Activated naive CD4-positive, alpha-beta T cell treated with anti-CD3 and anti-CD28 coated beads for 36 hours (primary cell): ENCODE results near the gene LPXN. TPM values are rescaled to one million over a fixed set of nuclear protein-coding genes. Genes with fewer than 3 reads are reported as not detected.

Experiments used
- CTCF ChIA-PET: fragments of 350-600 bp; sonication (Branson Sonifier 250); formaldehyde crosslinking; loops from one replicate; lab custom pipeline; 2021; ENCODE audit warnings: antibody characterized with exemption; lab: Charles Lee
- DNase-seq: peaks from one replicate; pipeline ENCODE4 v3.0.0-alpha.2; 2020
- H3K27ac Mint-ChIP-seq: one replicate; pipeline ENCODE4 v1.8.0; 2021; ENCODE audit warnings: mild to moderate bottlenecking, mixed read lengths
- H3K27me3 Mint-ChIP-seq: one replicate; pipeline ENCODE4 v1.8.0; 2021; ENCODE audit warnings: low read depth, mixed read lengths
- H3K36me3 Mint-ChIP-seq: one replicate; pipeline ENCODE4 v1.8.0; 2021; ENCODE audit warnings: low read depth, mixed read lengths
- H3K4me1 Mint-ChIP-seq: one replicate; pipeline ENCODE4 v1.8.0; 2021; ENCODE audit warnings: low read depth, mixed read lengths
- H3K4me3 Mint-ChIP-seq: one replicate; pipeline ENCODE4 v1.8.0; 2021; ENCODE audit warnings: mild to moderate bottlenecking, moderate library complexity, mixed read lengths
- H3K9me3 Mint-ChIP-seq: one replicate; pipeline ENCODE4 v1.8.0; 2021; ENCODE audit warnings: mixed read lengths
- intact Hi-C: fragments of 100-400 bp; cut with micrococcal nuclease; formaldehyde crosslinking; loops from one replicate; pipeline ENCODE4 v1.15.1; 2023
- total RNA-seq, 2 experiments: library from RNA; stranded (reverse); gene quantifications; one replicate each; pipeline ENCODE4 v1.2.3, GENCODE V29; 2021

The LPXN gene
- total RNA-seq, result 10 to 100 TPM; 84.9 to 85.1 TPM

DNA sequence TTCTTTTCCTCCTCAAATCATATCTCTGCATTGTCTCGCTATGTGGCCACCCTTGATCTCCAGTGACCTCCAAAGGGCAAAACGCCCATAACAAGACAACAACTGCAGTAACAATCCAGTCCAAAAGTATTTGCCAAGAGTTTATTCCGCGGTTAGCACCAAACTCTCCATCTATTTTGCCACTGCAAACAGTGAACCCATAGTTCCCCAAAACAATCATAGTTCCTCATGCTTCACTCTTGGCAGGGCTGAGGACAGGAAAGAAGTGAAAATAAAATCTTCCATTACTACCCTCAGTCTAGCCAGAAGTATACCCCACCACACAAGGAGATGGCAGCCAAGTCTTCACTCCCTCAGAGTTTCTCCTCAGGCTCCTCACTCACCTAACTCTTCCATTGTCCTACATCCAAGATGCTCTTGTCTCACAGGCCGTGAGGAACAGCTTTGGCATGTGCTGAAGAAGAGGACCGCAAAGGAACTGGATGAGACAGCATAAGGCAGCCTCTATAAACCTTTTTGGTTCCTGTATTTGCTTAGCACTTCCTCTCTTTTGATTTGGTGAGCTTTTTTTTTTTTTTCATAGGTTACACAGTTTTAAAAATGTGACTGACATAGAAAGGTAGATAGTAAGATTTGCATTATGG lies at the start of gene LPXN:
Gene LPXN (minus strand): TSS at position 480 of the 644 bp plus-strand sequence. CDS start 84 bp downstream, at position 396.
- Mint-ChIP-seq H3K27ac (peak within 1 kb of the TSS; percentile 99), H3K27me3 (no peaks in the 10 kb centered on the region), H3K4me1 (peaks cover 44% of the 10 kb centered on the region), H3K4me3 (peak within 1 kb of the TSS; percentile 100), H3K36me3 (peaks cover 24% of the 10 kb centered on the region), H3K9me3 (no peaks in the 10 kb centered on the region)
- intact Hi-C loops, result loop anchor here (2.0 to 10.0 kb wide), 5 partner anchors 152 to 1239 kb away; partner anchors contain the start of gene MRPL16
- CTCF ChIA-PET, result interaction anchor here (0.7 to 3.3 kb wide), 13 partner anchors 8 to 311 kb away, joined by 3 to 48 read pairs (median 5); no protein-coding TSS in a partner anchor
- DNase-seq, result peak; percentile 72

DNA sequence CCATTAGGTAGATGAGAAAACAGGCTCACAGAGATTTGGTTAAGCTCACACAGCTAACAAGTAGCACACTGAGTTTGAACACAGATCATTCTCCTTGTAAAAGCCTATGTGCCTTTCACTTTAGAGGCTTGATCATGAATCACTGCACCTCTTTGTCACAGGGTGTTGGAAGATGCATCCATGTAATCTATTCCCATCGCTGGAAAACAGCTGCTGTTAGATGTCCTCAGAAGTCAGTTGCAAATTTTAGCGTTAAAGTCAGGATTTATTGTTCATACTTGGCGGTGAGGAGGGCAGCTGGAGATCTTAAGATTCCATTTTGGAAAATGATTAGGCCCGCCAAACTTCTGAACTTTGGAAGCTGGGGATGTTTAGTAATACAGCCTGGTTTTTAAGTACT lies 49.4 kb upstream of the LPXN start:
- H3K4me1 Mint-ChIP-seq, result peaks cover 27% of the 10 kb centered on the region
- DNase-seq, result no peak
- CTCF ChIA-PET, result no interaction called here
- no peaks in the 10 kb centered on the region for H3K9me3 Mint-ChIP-seq
- H3K27ac Mint-ChIP-seq, result no peak overlapping the region
- H3K27me3 Mint-ChIP-seq, result no peaks in the 10 kb centered on the region
- no peak overlapping the region for H3K4me3 Mint-ChIP-seq
- H3K36me3 Mint-ChIP-seq, result peaks cover 15% of the 10 kb centered on the region
- intact Hi-C loops, result no loop called here

DNA sequence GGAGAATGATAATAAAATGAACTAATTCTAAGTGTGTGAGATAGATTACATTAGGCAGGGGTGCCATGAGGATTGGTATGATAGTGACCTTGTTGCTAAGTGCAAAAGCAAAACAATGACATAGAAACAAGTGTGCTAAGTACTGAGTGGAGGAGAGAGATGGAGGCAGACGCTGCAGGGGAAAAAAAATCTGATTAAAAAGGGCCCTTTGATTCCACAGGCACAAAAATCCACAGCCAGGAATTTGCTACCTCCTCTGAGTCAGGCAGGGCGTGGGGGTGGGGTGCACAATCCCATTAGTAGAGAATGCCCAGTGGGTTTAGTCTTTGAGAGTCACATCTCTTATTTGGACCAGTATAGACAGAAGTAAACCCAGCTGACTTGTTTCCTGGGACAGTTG lies 46.7 kb upstream of the LPXN start, which contains the start of gene CNTF:
Gene CNTF (plus strand): TSS at position 322 of the 400 bp plus-strand sequence. CDS start 88 bp downstream, outside the sequence.
- CTCF ChIA-PET, result interaction anchor here (0.6 to 1.5 kb wide), 5 partner anchors 15 to 164 kb away, joined by 3 to 7 read pairs (median 3); no protein-coding TSS in a partner anchor
- H3K27ac Mint-ChIP-seq, result peak within 1 kb of the TSS; percentile 53
- no peak within 1 kb of the TSS for H3K4me3 Mint-ChIP-seq
- H3K36me3 Mint-ChIP-seq, result peaks cover 38% of the 10 kb centered on the region
- no peaks in the 10 kb centered on the region for H3K9me3 Mint-ChIP-seq
- DNase-seq, result no peak
- intact Hi-C loops, result no loop called here
- H3K4me1 Mint-ChIP-seq, result peaks cover 24% of the 10 kb centered on the region
- no peaks in the 10 kb centered on the region for H3K27me3 Mint-ChIP-seq

DNA sequence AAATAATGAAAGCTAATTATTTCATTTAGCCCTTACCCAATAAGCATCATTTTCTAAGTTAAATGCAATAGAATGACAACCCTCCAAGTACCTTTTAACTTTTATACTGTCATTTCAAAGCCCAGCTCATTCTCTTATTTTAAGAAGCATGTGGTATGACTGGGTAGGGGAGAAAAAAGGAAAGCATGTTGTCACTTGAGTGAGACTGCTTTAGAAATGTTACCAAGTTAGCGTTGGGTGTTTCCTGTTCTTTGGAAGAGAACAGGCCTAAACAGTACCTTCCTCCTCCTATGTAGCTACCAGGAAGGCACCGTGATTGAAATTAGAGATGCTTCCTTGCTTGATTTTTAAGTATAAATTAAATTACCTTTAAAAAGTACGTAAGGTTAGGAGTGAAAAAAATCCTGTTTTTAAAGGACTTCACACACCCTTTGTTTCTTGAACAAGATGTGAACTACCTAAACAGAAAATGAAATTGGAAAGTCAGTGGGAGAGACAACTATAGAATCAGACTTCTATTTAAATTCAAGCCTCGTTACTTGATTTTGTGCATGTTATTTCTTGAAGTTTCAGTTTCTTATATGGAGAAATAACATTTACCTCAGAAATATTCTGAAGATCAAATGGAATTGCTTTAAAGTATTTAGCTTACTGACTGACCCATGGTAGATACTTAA lies 46.1 kb upstream of the LPXN start:
- no peak for DNase-seq
- H3K4me3 Mint-ChIP-seq, result no peak overlapping the region
- H3K4me1 Mint-ChIP-seq, result peaks cover 24% of the 10 kb centered on the region
- CTCF ChIA-PET, result interaction anchor here (0.6 to 1.2 kb wide), 5 partner anchors 40 to 576 kb away, joined by 3 to 7 read pairs (median 3); no protein-coding TSS in a partner anchor
- H3K27ac Mint-ChIP-seq, result peak overlapping the region; percentile 53
- intact Hi-C loops, result loop anchor here (1.0 to 2.0 kb wide), 2 partner anchors 25 to 44 kb away; no protein-coding TSS in a partner anchor
- no peaks in the 10 kb centered on the region for H3K27me3 Mint-ChIP-seq
- no peaks in the 10 kb centered on the region for H3K9me3 Mint-ChIP-seq
- peaks cover 44% of the 10 kb centered on the region for H3K36me3 Mint-ChIP-seq

DNA sequence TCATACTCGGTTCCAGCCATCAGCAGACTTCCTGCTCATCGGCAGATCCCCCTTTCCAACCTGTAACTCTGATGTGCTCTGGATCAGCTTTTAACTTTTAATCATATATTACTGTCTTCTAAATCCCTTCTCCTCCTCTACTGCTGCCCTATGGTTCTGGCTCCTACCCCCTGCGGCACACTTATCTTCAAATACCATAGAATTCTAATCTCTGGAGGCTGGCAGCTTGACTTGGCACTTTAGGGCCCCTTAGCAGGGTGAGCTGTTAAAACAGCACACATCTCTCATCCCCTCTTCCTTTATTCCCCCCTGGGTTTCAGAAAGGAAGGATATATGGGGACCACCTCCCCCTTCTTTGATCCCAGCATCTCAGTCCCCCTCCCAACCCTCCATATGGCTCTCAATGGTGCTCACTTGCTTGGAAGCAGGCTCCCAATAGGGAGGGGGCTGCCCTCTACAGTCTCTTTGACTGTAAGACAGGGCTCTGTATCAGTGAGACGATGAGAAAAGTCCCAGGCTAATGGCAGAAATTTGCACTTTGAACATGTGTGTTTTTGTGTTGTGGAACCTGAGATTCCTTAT lies 42.4 kb upstream of the LPXN start:
- intact Hi-C loops, result no loop called here
- DNase-seq, result peak; percentile 31
- CTCF ChIA-PET, result interaction anchor here (0.7 to 3.0 kb wide), 4 partner anchors 8 to 50 kb away, joined by 3 to 15 read pairs (median 4); no protein-coding TSS in a partner anchor
- no peak overlapping the region for H3K4me3 Mint-ChIP-seq
- peaks cover 31% of the 10 kb centered on the region for H3K4me1 Mint-ChIP-seq
- no peaks in the 10 kb centered on the region for H3K9me3 Mint-ChIP-seq
- H3K36me3 Mint-ChIP-seq, result peaks cover 60% of the 10 kb centered on the region
- H3K27me3 Mint-ChIP-seq, result no peaks in the 10 kb centered on the region
- peak overlapping the region; percentile 39 for H3K27ac Mint-ChIP-seq

DNA sequence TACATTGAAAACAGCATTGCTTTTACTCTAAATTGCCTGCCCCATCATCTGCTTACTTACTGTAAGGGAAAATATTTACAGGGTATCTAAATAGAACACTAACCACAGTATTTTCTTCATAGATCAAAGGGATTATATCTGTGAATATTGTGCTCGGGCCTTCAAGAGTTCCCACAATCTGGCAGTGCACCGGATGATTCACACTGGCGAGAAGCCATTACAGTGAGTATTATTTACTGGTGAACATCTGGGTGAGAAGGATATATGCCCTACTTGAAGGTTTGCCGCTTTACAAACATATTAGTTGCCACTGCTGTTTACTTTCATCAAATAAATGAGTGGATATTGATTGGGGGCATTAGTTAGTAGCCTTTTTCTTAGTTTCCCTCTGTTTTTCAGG lies 40.9 kb upstream of the LPXN start:
- H3K27ac Mint-ChIP-seq, result no peak overlapping the region
- peaks cover 30% of the 10 kb centered on the region for H3K4me1 Mint-ChIP-seq
- H3K9me3 Mint-ChIP-seq, result no peaks in the 10 kb centered on the region
- peaks cover 60% of the 10 kb centered on the region for H3K36me3 Mint-ChIP-seq
- DNase-seq, result no peak
- CTCF ChIA-PET, result no interaction called here
- intact Hi-C loops, result no loop called here
- H3K4me3 Mint-ChIP-seq, result no peak overlapping the region
- no peaks in the 10 kb centered on the region for H3K27me3 Mint-ChIP-seq

DNA sequence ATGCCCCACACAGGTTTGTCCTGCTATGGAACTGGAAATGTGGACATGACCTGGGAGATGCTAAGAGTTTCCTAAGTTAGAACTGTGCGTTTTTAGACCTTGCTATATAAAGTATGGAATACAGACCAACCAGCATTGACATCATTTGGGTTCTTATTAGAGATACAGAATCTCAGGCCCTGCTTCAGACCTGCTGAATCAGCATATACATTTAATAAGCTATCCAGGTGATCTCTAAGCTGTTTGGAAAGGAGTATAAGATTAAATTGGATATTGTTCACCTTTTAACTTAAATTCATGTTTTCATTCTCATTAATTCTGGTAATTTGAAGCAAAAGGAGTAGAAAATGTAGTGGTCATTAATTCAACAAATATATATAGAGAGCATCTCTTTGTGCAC lies 39.9 kb upstream of the LPXN start:
- no peak for DNase-seq
- Mint-ChIP-seq H3K4me1 (peaks cover 32% of the 10 kb centered on the region), H3K36me3 (peaks cover 68% of the 10 kb centered on the region), H3K27ac (no peak overlapping the region), H3K9me3 (no peaks in the 10 kb centered on the region), H3K4me3 (no peak overlapping the region), H3K27me3 (no peaks in the 10 kb centered on the region)
- CTCF ChIA-PET, result interaction anchor here (1.0 kb wide), 1 partner anchor 46 kb away, joined by 3 read pairs; no protein-coding TSS in a partner anchor
- intact Hi-C loops, result no loop called here

DNA sequence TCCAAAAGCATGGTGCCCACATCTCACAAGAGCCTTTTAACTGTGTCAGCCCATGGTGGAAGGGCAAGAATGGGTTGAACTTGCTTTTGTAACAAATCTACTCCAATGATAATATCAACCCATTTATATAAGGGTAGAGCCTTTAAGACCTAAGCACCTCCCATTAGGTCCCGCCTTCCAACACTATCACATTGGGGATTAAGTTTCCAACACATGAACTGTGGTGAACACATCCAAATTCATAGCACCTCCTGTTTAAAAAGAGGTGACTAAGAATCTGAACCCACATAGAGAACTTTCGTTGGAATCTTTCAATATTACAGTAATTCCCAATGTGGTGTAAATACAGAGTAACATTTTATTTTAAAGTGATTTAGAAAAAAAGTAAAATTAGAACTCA lies 37.6 kb upstream of the LPXN start:
- intact Hi-C loops, result no loop called here

DNA sequence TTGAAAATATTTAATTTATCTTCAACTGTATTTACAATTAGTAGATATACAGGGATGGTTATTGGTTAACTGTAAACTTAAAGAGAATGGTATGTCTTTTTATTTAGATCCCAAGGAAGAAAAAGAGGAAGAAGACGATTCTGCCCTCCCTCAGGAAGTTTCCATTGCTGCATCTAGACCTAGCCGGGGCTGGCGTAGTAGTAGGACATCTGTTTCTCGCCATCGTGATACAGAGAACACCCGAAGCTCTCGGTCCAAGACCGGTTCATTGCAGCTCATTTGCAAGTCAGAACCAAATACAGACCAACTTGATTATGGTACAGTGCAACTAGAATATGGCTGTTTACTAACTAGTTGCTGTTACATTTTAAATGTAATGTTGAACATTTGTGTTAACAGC lies 34.1 kb upstream of the LPXN start:
- H3K27ac Mint-ChIP-seq, result no peak overlapping the region
- DNase-seq, result no peak
- intact Hi-C loops, result no loop called here
- peaks cover 43% of the 10 kb centered on the region for H3K36me3 Mint-ChIP-seq
- peaks cover 58% of the 10 kb centered on the region for H3K4me1 Mint-ChIP-seq
- no peak overlapping the region for H3K4me3 Mint-ChIP-seq
- no peaks in the 10 kb centered on the region for H3K27me3 Mint-ChIP-seq
- H3K9me3 Mint-ChIP-seq, result no peaks in the 10 kb centered on the region
- CTCF ChIA-PET, result interaction anchor here (0.8 kb wide), 1 partner anchor 33 kb away, joined by 3 read pairs; the partner anchor contains the start of gene LPXN

More for the DNA sequence above, 37.6 kb upstream of the LPXN start:
- DNase-seq, result no peak
- peaks cover 58% of the 10 kb centered on the region for H3K36me3 Mint-ChIP-seq
- H3K9me3 Mint-ChIP-seq, result no peaks in the 10 kb centered on the region
- CTCF ChIA-PET, result interaction anchor here (0.6 kb wide), 1 partner anchor 37 kb away, joined by 3 read pairs; no protein-coding TSS in a partner anchor
- H3K4me3 Mint-ChIP-seq, result no peak overlapping the region
- peaks cover 35% of the 10 kb centered on the region for H3K4me1 Mint-ChIP-seq
- H3K27ac Mint-ChIP-seq, result no peak overlapping the region
- H3K27me3 Mint-ChIP-seq, result no peaks in the 10 kb centered on the region

DNA sequence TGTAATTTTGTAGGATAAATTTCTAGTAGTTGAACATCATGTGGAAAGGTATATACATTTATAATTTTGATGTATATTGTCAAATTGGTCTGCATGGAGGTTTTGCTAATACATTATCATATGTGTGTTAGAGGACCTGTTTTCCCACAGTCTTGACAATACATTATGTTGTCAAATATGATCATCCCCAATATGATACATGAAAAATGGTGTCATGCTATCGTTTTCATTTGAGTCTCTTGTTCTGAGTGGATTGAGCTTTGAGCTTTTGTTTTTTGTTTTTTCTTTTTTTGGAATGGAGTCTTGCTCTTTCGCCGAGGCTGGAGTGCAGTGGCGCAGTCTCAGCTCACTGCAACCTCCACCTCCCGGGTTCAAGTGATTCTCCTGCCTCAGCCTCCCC lies 32.7 kb upstream of the LPXN start:
- H3K4me1 Mint-ChIP-seq, result peaks cover 64% of the 10 kb centered on the region
- H3K36me3 Mint-ChIP-seq, result peaks cover 32% of the 10 kb centered on the region
- no peak overlapping the region for H3K4me3 Mint-ChIP-seq
- no peaks in the 10 kb centered on the region for H3K27me3 Mint-ChIP-seq
- H3K9me3 Mint-ChIP-seq, result no peaks in the 10 kb centered on the region
- H3K27ac Mint-ChIP-seq, result no peak overlapping the region
- intact Hi-C loops, result no loop called here
- DNase-seq, result no peak
- CTCF ChIA-PET, result interaction anchor here (2.3 kb wide), 1 partner anchor 21 kb away, joined by 7 read pairs; no protein-coding TSS in a partner anchor

DNA sequence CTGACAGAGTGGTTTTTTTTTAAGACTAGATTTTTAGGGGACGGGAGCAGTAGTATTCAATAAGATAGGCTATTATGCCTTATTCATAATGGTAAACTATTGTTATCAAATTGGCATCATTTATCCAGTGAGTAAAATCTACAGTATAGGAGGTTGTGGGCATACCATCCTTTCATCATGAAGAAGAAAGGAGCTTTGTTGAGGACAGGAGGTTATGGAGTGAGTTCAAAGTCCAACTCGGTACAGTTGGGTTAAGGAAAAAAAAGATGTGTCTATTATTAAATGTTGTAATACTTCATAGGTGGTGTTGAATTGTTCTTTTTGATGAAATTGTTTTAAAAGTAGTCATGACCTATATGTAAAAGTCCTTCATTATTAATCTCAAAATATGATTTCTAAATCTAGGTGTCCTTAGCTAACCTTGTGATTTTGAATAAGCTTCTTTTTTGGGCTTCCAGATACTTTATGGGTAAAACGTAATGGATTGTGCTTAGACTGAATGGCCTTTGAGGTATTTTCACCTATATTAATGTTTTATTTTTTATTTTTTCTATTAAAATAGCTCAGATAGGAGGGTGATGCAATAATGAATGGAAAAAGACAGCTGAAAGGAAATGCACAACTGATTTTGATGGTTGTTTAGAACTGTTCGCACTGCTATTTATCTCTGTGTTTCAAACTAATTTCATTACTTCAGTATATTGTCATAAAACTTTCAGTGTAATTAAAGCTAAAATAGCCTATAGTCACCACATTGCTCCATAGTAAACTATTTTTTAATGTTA lies 31.5 kb upstream of the LPXN start:
- CTCF ChIA-PET, result interaction anchor here (1.2 to 2.3 kb wide), 3 partner anchors 11 to 22 kb away, joined by 3 to 7 read pairs (median 5); partner anchors contain the start of gene CNTF
- Mint-ChIP-seq H3K9me3 (no peaks in the 10 kb centered on the region), H3K4me3 (no peak overlapping the region), H3K36me3 (peaks cover 27% of the 10 kb centered on the region), H3K4me1 (peaks cover 69% of the 10 kb centered on the region), H3K27me3 (no peaks in the 10 kb centered on the region), H3K27ac (no peak overlapping the region)
- intact Hi-C loops, result no loop called here
- DNase-seq, result no peak
